Endothelial cell of umbilical vein (primary cell): Measurements from ENCODE around the gene KCNMA1.

Experiments
- POLR2A ChIP-seq: IDR thresholded peaks from 2 replicates; pipeline ENCODE4 v1.6.1; 2012; ENCODE audit warnings: low read depth, mild to moderate bottlenecking, control low read depth, low read length
- TF ChIP-seq, protein P1 (sequence below), 2 donors: IDR thresholded peaks; 1 replicate in 1 of 2; 2 replicates in 1 of 2; pipeline ENCODE4 v1.5.1; 2011; ENCODE audit warnings: low read length in 2 of 2, mild to moderate bottlenecking in 2 of 2, moderate library complexity in 2 of 2, control low read depth in 1 of 2, inconsistent platforms in 1 of 2, low read depth in 1 of 2; ENCODE audit not compliant: insufficient read depth in 1 of 2; ENCODE audit errors: extremely low read depth in 1 of 2

DNA sequence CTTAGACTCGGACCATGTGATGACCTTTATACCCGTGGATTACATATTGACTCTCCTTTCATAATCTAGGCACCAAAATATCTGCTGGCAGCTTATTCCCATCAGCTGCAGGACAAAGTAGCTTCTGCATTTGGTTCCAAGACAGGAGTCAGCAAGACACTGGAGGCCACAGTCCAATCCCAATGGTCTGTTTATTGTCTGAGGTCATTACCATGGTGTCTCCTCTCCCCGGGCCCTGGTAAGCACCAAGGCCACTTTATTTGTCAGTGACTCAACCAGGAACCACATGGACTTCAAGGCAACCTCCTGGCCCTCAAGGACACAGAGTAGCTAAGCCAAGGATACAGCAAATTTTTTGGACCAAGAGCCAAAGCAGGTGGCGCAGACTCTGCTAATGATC, 36.1 kb downstream of the KCNMA1 start:
- TF ChIP-seq, protein P1, sequence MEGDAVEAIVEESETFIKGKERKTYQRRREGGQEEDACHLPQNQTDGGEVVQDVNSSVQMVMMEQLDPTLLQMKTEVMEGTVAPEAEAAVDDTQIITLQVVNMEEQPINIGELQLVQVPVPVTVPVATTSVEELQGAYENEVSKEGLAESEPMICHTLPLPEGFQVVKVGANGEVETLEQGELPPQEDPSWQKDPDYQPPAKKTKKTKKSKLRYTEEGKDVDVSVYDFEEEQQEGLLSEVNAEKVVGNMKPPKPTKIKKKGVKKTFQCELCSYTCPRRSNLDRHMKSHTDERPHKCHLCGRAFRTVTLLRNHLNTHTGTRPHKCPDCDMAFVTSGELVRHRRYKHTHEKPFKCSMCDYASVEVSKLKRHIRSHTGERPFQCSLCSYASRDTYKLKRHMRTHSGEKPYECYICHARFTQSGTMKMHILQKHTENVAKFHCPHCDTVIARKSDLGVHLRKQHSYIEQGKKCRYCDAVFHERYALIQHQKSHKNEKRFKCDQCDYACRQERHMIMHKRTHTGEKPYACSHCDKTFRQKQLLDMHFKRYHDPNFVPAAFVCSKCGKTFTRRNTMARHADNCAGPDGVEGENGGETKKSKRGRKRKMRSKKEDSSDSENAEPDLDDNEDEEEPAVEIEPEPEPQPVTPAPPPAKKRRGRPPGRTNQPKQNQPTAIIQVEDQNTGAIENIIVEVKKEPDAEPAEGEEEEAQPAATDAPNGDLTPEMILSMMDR (IDR thresholded peaks at IDR 0.05; ENCODE audit: extremely low read depth in 1 of 2, insufficient read depth in 1 of 2, low read depth in 1 of 2, low read length in 2 of 2): no peak
- TF ChIP-seq POLR2A: no peak
